ENCODE results near the gene ECSCR.

ECSCR gene

DNA sequence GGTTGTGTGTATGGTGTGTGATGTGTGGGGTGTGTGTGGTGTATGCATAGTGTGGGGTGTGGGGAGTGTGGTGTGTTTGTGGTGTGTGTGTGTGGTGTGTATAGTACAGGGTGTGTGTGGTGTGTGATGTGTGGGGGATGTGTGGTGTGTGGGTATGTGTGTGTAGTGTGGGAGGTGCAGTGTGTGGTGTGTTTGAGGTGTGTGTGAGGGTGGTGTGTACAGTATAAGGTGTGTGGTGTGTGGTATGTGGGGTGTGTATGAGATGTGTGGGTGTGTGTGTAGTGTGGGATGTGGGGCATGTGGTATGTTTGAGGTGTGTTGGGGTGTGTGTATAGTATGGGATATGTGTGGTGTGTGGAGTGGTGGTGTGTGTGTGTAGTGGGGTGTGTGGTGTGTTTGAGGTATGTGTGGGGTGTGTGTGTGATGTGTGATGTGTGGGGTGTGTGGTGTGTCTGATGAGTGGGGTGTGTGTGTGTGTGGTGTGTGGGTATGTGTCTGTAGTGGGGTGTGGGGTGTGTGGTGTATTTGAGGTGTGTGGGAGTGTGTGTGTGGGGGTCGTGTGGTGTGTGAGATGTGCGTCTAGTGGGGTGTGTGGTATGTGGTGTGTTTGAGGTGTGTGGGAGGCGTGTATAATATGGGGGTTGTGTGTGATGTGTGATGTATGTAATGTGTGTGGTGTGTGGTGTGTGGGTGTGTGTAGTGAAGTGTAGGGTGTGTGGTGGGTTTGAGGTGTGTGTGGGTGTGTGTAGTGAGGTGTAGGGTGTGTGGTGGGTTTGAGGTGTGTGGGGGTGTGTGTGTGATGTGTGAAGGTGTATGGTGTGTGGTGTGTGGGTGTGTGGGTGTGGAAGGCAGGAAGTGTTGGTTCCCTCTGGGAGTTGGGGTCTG is 8.6 kb downstream of the ECSCR start (continued):
- TF ChIP-seq, protein P1, sequence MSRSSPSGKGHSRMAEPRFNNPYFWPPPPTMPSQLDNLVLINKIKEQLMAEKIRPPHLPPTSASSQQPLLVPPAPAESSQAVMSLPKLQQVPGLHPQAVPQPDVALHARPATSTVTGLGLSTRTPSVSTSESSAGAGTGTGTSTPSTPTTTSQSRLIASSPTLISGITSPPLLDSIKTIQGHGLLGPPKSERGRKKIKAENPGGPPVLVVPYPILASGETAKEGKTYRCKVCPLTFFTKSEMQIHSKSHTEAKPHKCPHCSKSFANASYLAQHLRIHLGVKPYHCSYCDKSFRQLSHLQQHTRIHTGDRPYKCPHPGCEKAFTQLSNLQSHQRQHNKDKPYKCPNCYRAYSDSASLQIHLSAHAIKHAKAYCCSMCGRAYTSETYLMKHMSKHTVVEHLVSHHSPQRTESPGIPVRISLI (tag by site-specific recombination; IDR thresholded peaks at IDR 0.05), result no peak
- TF ChIP-seq ZNF174 (tag by site-specific recombination; IDR thresholded peaks at IDR 0.05), result no peak
- TF ChIP-seq ZNF610 (tag by site-specific recombination; IDR thresholded peaks at IDR 0.05; ENCODE audit: borderline replicate concordance), result no peak
- TF ChIP-seq GLI4 (tag by site-specific recombination; IDR thresholded peaks at IDR 0.05), result no peak
- no peak for TF ChIP-seq ZNF175 (tag by site-specific recombination; IDR thresholded peaks at IDR 0.05)
- no peak; the same call in 1 of the 2 replicates for TF ChIP-seq OVOL3 (tag by site-specific recombination; IDR thresholded peaks at IDR 0.05)
- no peak for TF ChIP-seq SP2 (tag by site-specific recombination; IDR thresholded peaks at IDR 0.05)
- no peak for TF ChIP-seq ZNF140 (tag by site-specific recombination; IDR thresholded peaks at IDR 0.05)
- no peak for TF ChIP-seq ZNF558 (tag by site-specific recombination; IDR thresholded peaks at IDR 0.05)
- no peak for TF ChIP-seq REPIN1 (tag by site-specific recombination; IDR thresholded peaks at IDR 0.05; ENCODE audit: low read depth)
- TF ChIP-seq, protein P2, sequence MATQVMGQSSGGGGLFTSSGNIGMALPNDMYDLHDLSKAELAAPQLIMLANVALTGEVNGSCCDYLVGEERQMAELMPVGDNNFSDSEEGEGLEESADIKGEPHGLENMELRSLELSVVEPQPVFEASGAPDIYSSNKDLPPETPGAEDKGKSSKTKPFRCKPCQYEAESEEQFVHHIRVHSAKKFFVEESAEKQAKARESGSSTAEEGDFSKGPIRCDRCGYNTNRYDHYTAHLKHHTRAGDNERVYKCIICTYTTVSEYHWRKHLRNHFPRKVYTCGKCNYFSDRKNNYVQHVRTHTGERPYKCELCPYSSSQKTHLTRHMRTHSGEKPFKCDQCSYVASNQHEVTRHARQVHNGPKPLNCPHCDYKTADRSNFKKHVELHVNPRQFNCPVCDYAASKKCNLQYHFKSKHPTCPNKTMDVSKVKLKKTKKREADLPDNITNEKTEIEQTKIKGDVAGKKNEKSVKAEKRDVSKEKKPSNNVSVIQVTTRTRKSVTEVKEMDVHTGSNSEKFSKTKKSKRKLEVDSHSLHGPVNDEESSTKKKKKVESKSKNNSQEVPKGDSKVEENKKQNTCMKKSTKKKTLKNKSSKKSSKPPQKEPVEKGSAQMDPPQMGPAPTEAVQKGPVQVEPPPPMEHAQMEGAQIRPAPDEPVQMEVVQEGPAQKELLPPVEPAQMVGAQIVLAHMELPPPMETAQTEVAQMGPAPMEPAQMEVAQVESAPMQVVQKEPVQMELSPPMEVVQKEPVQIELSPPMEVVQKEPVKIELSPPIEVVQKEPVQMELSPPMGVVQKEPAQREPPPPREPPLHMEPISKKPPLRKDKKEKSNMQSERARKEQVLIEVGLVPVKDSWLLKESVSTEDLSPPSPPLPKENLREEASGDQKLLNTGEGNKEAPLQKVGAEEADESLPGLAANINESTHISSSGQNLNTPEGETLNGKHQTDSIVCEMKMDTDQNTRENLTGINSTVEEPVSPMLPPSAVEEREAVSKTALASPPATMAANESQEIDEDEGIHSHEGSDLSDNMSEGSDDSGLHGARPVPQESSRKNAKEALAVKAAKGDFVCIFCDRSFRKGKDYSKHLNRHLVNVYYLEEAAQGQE (tag by site-specific recombination; IDR thresholded peaks at IDR 0.05), result no peak
- TF ChIP-seq ZNF555 (tag by site-specific recombination; conservative IDR thresholded peaks at IDR 0.05), result no peak
- TF ChIP-seq ZNF214 (tag by site-specific recombination; IDR thresholded peaks at IDR 0.05; ENCODE audit: borderline replicate concordance), result no peak
- TF ChIP-seq ZNF138 (tag by site-specific recombination; IDR thresholded peaks at IDR 0.05; ENCODE audit: borderline replicate concordance), result no peak
- TF ChIP-seq ZNF626 (tag by site-specific recombination; IDR thresholded peaks at IDR 0.05), result no peak
- TF ChIP-seq, protein P3, sequence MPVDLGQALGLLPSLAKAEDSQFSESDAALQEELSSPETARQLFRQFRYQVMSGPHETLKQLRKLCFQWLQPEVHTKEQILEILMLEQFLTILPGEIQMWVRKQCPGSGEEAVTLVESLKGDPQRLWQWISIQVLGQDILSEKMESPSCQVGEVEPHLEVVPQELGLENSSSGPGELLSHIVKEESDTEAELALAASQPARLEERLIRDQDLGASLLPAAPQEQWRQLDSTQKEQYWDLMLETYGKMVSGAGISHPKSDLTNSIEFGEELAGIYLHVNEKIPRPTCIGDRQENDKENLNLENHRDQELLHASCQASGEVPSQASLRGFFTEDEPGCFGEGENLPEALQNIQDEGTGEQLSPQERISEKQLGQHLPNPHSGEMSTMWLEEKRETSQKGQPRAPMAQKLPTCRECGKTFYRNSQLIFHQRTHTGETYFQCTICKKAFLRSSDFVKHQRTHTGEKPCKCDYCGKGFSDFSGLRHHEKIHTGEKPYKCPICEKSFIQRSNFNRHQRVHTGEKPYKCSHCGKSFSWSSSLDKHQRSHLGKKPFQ (tag by site-specific recombination; IDR thresholded peaks at IDR 0.05), result peak; percentile 50; the same call in 1 of the 2 replicates
- TF ChIP-seq ZNF677 (tag by site-specific recombination; IDR thresholded peaks at IDR 0.05), result no peak
- TF ChIP-seq ZNF777 (tag by site-specific recombination; IDR thresholded peaks at IDR 0.05; ENCODE audit: borderline replicate concordance), result no peak
- TF ChIP-seq, protein P4, sequence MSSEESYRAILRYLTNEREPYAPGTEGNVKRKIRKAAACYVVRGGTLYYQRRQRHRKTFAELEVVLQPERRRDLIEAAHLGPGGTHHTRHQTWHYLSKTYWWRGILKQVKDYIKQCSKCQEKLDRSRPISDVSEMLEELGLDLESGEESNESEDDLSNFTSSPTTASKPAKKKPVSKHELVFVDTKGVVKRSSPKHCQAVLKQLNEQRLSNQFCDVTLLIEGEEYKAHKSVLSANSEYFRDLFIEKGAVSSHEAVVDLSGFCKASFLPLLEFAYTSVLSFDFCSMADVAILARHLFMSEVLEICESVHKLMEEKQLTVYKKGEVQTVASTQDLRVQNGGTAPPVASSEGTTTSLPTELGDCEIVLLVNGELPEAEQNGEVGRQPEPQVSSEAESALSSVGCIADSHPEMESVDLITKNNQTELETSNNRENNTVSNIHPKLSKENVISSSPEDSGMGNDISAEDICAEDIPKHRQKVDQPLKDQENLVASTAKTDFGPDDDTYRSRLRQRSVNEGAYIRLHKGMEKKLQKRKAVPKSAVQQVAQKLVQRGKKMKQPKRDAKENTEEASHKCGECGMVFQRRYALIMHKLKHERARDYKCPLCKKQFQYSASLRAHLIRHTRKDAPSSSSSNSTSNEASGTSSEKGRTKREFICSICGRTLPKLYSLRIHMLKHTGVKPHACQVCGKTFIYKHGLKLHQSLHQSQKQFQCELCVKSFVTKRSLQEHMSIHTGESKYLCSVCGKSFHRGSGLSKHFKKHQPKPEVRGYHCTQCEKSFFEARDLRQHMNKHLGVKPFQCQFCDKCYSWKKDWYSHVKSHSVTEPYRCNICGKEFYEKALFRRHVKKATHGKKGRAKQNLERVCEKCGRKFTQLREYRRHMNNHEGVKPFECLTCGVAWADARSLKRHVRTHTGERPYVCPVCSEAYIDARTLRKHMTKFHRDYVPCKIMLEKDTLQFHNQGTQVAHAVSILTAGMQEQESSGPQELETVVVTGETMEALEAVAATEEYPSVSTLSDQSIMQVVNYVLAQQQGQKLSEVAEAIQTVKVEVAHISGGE (tag by site-specific recombination; conservative IDR thresholded peaks at IDR 0.05; ENCODE audit: low read depth), result no peak
- TF ChIP-seq, protein P5, sequence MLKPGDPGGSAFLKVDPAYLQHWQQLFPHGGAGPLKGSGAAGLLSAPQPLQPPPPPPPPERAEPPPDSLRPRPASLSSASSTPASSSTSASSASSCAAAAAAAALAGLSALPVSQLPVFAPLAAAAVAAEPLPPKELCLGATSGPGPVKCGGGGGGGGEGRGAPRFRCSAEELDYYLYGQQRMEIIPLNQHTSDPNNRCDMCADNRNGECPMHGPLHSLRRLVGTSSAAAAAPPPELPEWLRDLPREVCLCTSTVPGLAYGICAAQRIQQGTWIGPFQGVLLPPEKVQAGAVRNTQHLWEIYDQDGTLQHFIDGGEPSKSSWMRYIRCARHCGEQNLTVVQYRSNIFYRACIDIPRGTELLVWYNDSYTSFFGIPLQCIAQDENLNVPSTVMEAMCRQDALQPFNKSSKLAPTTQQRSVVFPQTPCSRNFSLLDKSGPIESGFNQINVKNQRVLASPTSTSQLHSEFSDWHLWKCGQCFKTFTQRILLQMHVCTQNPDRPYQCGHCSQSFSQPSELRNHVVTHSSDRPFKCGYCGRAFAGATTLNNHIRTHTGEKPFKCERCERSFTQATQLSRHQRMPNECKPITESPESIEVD (tag by site-specific recombination; IDR thresholded peaks at IDR 0.05), result no peak
- TF ChIP-seq, protein P6, sequence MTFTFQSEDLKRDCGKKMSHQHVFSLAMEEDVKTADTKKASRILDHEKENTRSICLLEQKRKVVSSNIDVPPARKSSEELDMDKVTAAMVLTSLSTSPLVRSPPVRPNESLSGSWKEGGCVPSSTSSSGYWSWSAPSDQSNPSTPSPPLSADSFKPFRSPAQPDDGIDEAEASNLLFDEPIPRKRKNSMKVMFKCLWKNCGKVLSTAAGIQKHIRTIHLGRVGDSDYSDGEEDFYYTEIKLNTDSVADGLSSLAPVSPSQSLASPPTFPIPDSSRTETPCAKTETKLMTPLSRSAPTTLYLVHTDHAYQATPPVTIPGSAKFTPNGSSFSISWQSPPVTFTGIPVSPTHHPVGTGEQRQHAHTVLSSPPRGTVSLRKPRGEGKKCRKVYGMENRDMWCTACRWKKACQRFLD (tag by site-specific recombination; IDR thresholded peaks at IDR 0.05), result no peak
- no peak for TF ChIP-seq ZNF324 (tag by site-specific recombination; IDR thresholded peaks at IDR 0.05)
- TF ChIP-seq ZNF529 (tag by site-specific recombination; IDR thresholded peaks at IDR 0.05; ENCODE audit: insufficient replicate concordance), result no peak
- TF ChIP-seq ZNF112 (tag by site-specific recombination; IDR thresholded peaks at IDR 0.05), result no peak; the same call in 1 of the 2 replicates
- no peak for TF ChIP-seq ZNF155 (tag by site-specific recombination; IDR thresholded peaks at IDR 0.05)
